ENCODE measurements around the gene ANKRD29. TPM values are rescaled to one million over a fixed set of nuclear protein-coding genes. Genes with fewer than 3 reads are reported as not detected.
"Not testable (repeated sequence)": the region's sequence is repeated elsewhere in the genome, so short reads cannot be mapped to it uniquely, and the experiment has no call there.

The ANKRD29 gene
- total RNA-seq, 1 donor from 2014 or later = 1.3 TPM

GRCh38 chr18:23563377-23564043, 99.2 kb downstream of the ANKRD29 start:
- DNase-seq (ENCODE audit: low read depth in 2 of 2) = peak in 1 of 2 donors; percentile 23

GRCh38 chr18:23560186-23560585, 102.5 kb downstream of the ANKRD29 start:
- DNase-seq (ENCODE audit: low read depth in 2 of 2) = no peak

- not testable (repeated sequence) for DNase-seq (ENCODE audit: low read depth in 2 of 2)
Measured at GRCh38 chr18:23557511-23557910, 105.2 kb downstream of the ANKRD29 start.

- no peak for DNase-seq (ENCODE audit: low read depth in 2 of 2)
Measured at GRCh38 chr18:23556145-23556780, 106.4 kb downstream of the ANKRD29 start.

GRCh38 chr18:23553887-23554286, 108.8 kb downstream of the ANKRD29 start:
- no peak for DNase-seq (ENCODE audit: low read depth in 2 of 2)

- no peak for DNase-seq (ENCODE audit: low read depth in 2 of 2)
Measured at GRCh38 chr18:23552505-23552904, 110.2 kb downstream of the ANKRD29 start.

- no peak for DNase-seq (ENCODE audit: low read depth in 2 of 2)
Measured at GRCh38 chr18:23551978-23552377, 110.7 kb downstream of the ANKRD29 start.

- DNase-seq (ENCODE audit: low read depth in 2 of 2) = no peak
Measured at GRCh38 chr18:23550898-23551297, 111.8 kb downstream of the ANKRD29 start.

Other genes starting within 250 kb of the ANKRD29 start
- gene RIOK3, start 209.6 kb downstream of the ANKRD29 start, total RNA-seq = 59.7 and 60.2 TPM in 2 replicates
- 20.3 and 25.2 TPM in 2 replicates for gene RMC1, start 159.4 kb downstream of the ANKRD29 start, total RNA-seq
- 29.5 and 43.1 TPM in 2 replicates for gene NPC1, start 76.4 kb downstream of the ANKRD29 start, total RNA-seq
- gene LAMA3, start 26.5 kb upstream of the ANKRD29 start, total RNA-seq = 6.5 and 7.0 TPM in 2 replicates

Measured in dermis microvascular lymphatic vessel endothelial cell (primary cell).